ENCODE data around the gene TET2. TPM values are rescaled to one million over a fixed set of nuclear protein-coding genes. Genes with fewer than 3 reads are reported as not detected.

Gene TET2
- total RNA-seq, result 10 to 100 TPM; 31.9 to 69.0 (median 39.5) TPM

DNA sequence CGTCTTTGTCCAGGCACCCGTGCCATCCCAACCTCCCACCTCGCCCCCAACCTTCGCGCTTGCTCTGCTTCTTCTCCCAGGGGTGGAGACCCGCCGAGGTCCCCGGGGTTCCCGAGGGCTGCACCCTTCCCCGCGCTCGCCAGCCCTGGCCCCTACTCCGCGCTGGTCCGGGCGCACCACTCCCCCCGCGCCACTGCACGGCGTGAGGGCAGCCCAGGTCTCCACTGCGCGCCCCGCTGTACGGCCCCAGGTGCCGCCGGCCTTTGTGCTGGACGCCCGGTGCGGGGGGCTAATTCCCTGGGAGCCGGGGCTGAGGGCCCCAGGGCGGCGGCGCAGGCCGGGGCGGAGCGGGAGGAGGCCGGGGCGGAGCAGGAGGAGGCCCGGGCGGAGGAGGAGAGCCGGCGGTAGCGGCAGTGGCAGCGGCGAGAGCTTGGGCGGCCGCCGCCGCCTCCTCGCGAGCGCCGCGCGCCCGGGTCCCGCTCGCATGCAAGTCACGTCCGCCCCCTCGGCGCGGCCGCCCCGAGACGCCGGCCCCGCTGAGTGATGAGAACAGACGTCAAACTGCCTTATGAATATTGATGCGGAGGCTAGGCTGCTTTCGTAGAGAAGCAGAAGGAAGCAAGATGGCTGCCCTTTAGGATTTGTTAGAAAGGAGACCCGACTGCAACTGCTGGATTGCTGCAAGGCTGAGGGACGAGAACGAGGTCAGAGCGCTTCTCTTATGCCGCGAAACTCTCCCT is at the start of gene TET2:
Gene TET2, plus strand, starts transcription at position 601 of the 740 bp plus-strand sequence. CDS start 87,067 bp downstream, outside the sequence.
- Histone ChIP-seq H3K4me3 (peak within 1 kb of the TSS; percentile 79), H3K9me3 (no peaks in the 10 kb centered on the region), H3K27me3 (no peaks in the 10 kb centered on the region), H3K27ac (peak within 1 kb of the TSS; percentile 92), H3K4me1 (peaks cover 37% of the 10 kb centered on the region), H3K36me3 (no peaks in the 10 kb centered on the region)
- peak; percentile 82 to 83 for DNase-seq (ENCODE audit: low spot score in 2 of 2)
- TF ChIP-seq POLR2A (IDR thresholded peaks at IDR 0.05) (peak in 1 of 2 donors; percentile 60), POLR2AphosphoS5 (IDR thresholded peaks at IDR 0.05) (no peak)
- WGBS, result 0% methylated on average over 29 of the region's 77 CpGs

DNA sequence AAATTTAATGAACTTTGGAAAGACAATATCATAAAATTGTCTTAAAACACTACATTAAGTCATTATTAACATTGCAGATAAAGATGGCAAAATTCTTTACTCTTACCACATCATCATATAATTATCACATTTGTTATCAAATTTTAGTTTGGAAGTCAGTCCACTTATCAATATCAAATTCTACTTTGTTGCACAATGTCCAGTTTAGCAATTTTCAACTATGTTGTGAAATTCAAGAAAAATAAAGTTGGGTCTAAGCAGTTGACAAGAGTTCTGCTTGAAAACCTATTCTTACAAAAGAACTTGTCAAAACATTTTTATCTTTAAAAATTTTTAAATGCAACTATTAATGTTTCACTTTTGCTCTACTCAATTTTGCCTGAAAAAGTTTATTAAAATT is 44.7 kb upstream of the TET2 start:
- Histone ChIP-seq H3K4me1 (no peaks in the 10 kb centered on the region), H3K36me3 (no peaks in the 10 kb centered on the region), H3K4me3 (no peak overlapping the region), H3K9me3 (no peaks in the 10 kb centered on the region), H3K27me3 (no peaks in the 10 kb centered on the region), H3K27ac (no peak overlapping the region)
- no peak for DNase-seq (ENCODE audit: low spot score in 2 of 2)
- TF ChIP-seq POLR2A (IDR thresholded peaks at IDR 0.05), result no peak
- TF ChIP-seq POLR2AphosphoS5 (IDR thresholded peaks at IDR 0.05), result no peak
- no peak for TF ChIP-seq EP300 (IDR thresholded peaks at IDR 0.05)
- no peak for TF ChIP-seq CTCF (IDR thresholded peaks at IDR 0.05)

- TF ChIP-seq POLR2AphosphoS5 (IDR thresholded peaks at IDR 0.05) (no peak), POLR2A (IDR thresholded peaks at IDR 0.05) (no peak), EP300 (IDR thresholded peaks at IDR 0.05) (no peak), CTCF (IDR thresholded peaks at IDR 0.05) (no peak)
- Histone ChIP-seq H3K27me3 (no peaks in the 10 kb centered on the region), H3K4me1 (no peaks in the 10 kb centered on the region), H3K27ac (no peak overlapping the region), H3K4me3 (no peak overlapping the region), H3K36me3 (no peaks in the 10 kb centered on the region), H3K9me3 (no peaks in the 10 kb centered on the region)
- DNase-seq (ENCODE audit: low spot score in 2 of 2), result no peak
These were observed 40.2 kb upstream of the TET2 start for GRCh38 chr4:105106426-105106825.

DNA sequence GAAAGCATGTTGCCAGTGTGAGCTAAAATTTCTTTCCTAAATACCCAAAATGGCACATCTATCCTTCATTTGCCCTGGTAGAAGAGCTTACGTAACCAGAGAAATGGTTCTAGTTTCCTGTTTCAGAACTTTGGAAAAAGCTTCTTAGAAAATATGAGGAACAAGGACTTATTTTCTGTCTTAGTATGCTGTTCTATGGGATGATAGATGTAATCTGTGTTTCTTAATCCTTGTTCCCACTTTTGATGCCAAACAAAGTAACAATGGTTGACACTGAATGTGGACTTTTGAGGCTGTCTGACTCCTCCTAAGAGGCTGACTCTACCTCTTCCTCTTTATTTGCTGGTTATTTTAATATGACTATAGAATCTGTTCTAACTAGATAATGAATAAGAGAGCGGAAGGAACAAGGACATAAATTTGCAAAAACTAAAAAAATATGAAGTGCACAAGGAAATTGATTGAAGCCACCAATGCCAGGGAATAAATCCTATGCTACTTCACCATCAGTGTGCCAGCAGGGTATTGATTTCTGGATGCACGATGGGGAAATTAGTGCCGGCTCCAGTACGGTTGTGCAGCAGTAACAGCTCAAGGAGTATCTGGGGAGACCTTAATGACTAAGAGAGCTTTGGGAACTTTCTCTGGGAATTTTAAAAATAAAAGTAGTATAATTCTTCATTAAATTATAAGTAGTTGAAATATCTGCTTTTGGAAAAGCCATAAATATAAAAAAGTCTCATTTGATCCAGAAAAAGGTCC is 39.4 kb upstream of the TET2 start:
- WGBS, result 65% methylated on average over 5 of the region's 5 CpGs
- no peak for TF ChIP-seq POLR2A (IDR thresholded peaks at IDR 0.05)
- TF ChIP-seq POLR2AphosphoS5 (IDR thresholded peaks at IDR 0.05), result no peak
- TF ChIP-seq EP300 (IDR thresholded peaks at IDR 0.05), result no peak
- no peak for TF ChIP-seq CTCF (IDR thresholded peaks at IDR 0.05)
- Histone ChIP-seq H3K27me3 (no peaks in the 10 kb centered on the region), H3K36me3 (no peaks in the 10 kb centered on the region), H3K27ac (peak overlapping the region; percentile 24), H3K4me1 (no peaks in the 10 kb centered on the region), H3K4me3 (no peak overlapping the region), H3K9me3 (no peaks in the 10 kb centered on the region)
- no peak for DNase-seq (ENCODE audit: low spot score in 2 of 2)

GRCh38 chr4:105108971-105109370 is 37.7 kb upstream of the TET2 start:
- Histone ChIP-seq H3K27me3 (no peaks in the 10 kb centered on the region), H3K36me3 (no peaks in the 10 kb centered on the region), H3K4me3 (no peak overlapping the region), H3K27ac (no peak overlapping the region), H3K9me3 (no peaks in the 10 kb centered on the region), H3K4me1 (no peaks in the 10 kb centered on the region)
- no peak for TF ChIP-seq POLR2A (IDR thresholded peaks at IDR 0.05)
- no peak for TF ChIP-seq EP300 (IDR thresholded peaks at IDR 0.05)
- no peak for TF ChIP-seq POLR2AphosphoS5 (IDR thresholded peaks at IDR 0.05)
- no peak for TF ChIP-seq CTCF (IDR thresholded peaks at IDR 0.05)
- DNase-seq (ENCODE audit: low spot score in 2 of 2), result no peak
